K562 (cell line): ENCODE results near the gene TRIP10. TPM values are rescaled to one million over a fixed set of nuclear protein-coding genes. Genes with fewer than 3 reads are reported as not detected.

Source experiments
- DIDO1 ChIP-seq: fragments of 450-650 bp; IDR thresholded peaks from 2 replicates; pipeline ENCODE4 v1.6.1; 2016; ENCODE audit warnings: low read depth, missing biosample characterization, missing genetic modification characterization
- EGR1 ChIP-seq: fragments of 450-650 bp; conservative IDR thresholded peaks from 2 replicates; pipeline ENCODE4 v1.6.1; 2017; ENCODE audit warnings: mild to moderate bottlenecking
- FUS ChIP-seq: fragments of 200-400 bp; formaldehyde crosslinking; optimal IDR thresholded peaks from 2 replicates; pipeline ENCODE3; 2017; ENCODE audit warnings: low read depth, low read length
- PHB ChIP-seq: fragments of 250-450 bp; sonication (Bioruptor Pico); IDR thresholded peaks from 2 replicates; pipeline ENCODE4 v1.5.0; 2021
- PHF8 ChIP-seq: fragments of 200-600 bp; sonication (generic); IDR thresholded peaks from 2 replicates; pipeline ENCODE4 v1.6.1; 2012; ENCODE audit warnings: mixed run types, mild to moderate bottlenecking, inconsistent platforms, low read length, moderate library complexity, borderline replicate concordance
- RFX7 ChIP-seq: fragments of 250-450 bp; sonication (Bioruptor Pico); IDR thresholded peaks from 2 replicates; pipeline ENCODE4 v1.5.1; 2021; ENCODE audit warnings: mild to moderate bottlenecking
- SETDB1 ChIP-seq: IDR thresholded peaks from one replicate; pipeline ENCODE4 v1.6.1; 2012; ENCODE audit warnings: low read length, control low read depth, inconsistent platforms
- SOX6 ChIP-seq: fragments of 450-650 bp; IDR thresholded peaks from 2 replicates; pipeline ENCODE4 v1.6.1; 2014; ENCODE audit warnings: mild to moderate bottlenecking
- TAF1 ChIP-seq: IDR thresholded peaks from 2 replicates; pipeline ENCODE4 v1.6.1; 2011; ENCODE audit warnings: mild to moderate bottlenecking, low read length, moderate library complexity; ENCODE audit not compliant: insufficient read depth, control insufficient read depth, severe bottlenecking; ENCODE audit errors: extremely low read depth
- ZNF263 ChIP-seq: sonication (generic); formaldehyde crosslinking; IDR thresholded peaks from 2 replicates; pipeline ENCODE4 v1.8.0; 2022; ENCODE audit warnings: mild to moderate bottlenecking, missing genetic modification reagents, borderline replicate concordance
- ZNF77 ChIP-seq: fragments of 250-450 bp; sonication (Bioruptor Pico); IDR thresholded peaks from 2 replicates; pipeline ENCODE4 v1.5.0; 2020
- polyA plus RNA-seq, 8 experiments: library from polyadenylated mRNA; depleted of rRNA in 4 of 8; stranded (reverse) in 5 of 8; unstranded in 3 of 8; fragments of >200 nt; fragmentation: Nextera tagmentation in 2 of 8; fragmentation: Illumina TruSeq in 1 of 8; extraction: Ambion mirVana in 2 of 8; extraction: Trizol in 1 of 8; gene quantifications; 2 replicates each; pipeline versions ENCODE4 v1.2.1 to v1.2.3, GENCODE V29; 2011 to 2014; ENCODE audit warnings: inconsistent platforms in 1 of 8, missing spikeins in 1 of 8
- total RNA-seq, 7 experiments: library from RNA; depleted of rRNA in 6 of 7; stranded (reverse); fragments of >200 nt in 6 of 7; fragmentation: Illumina TruSeq in 2 of 7; extraction: Trizol in 2 of 7; gene quantifications; 2 replicates each; pipeline versions ENCODE4 v1.2.1 to v1.2.3, GENCODE V29; 2011 to 2021; ENCODE audit warnings: low replicate concordance in 1 of 7
- TF ChIP-seq, protein P1 (sequence below), 2 experiments: fragments of 450-650 bp in 1 of 2; sonication (generic) in 1 of 2; formaldehyde crosslinking in 1 of 2; IDR thresholded peaks; 2 replicates each; pipeline versions ENCODE4 v1.7.1 to v1.9.0; 2016 to 2022; ENCODE audit warnings: inconsistent platforms in 1 of 2, mild to moderate bottlenecking in 1 of 2, missing genetic modification reagents in 1 of 2
- TF ChIP-seq, protein P2 (sequence below): fragments of 450-650 bp; IDR thresholded peaks from 2 replicates; pipeline ENCODE4 v1.6.1; 2016; ENCODE audit warnings: antibody characterized with exemption
- TF ChIP-seq, protein P3 (sequence below): sonication (generic); formaldehyde crosslinking; IDR thresholded peaks from 2 replicates; pipeline ENCODE4 v1.5.0; 2020; ENCODE audit warnings: missing genetic modification reagents
- TF ChIP-seq, protein P4 (sequence below), 3 experiments: fragments of 200-800 bp in 1 of 3; sonication (Bioruptor generic) in 1 of 3; sonication (generic) in 1 of 3; formaldehyde crosslinking in 1 of 3; IDR thresholded peaks; 2 replicates each; pipeline versions ENCODE4 v1.6.1 to v1.8.0; 2016 to 2022; ENCODE audit warnings: mild to moderate bottlenecking in 2 of 3, missing compliant biosample characterization in 2 of 3, missing genetic modification characterization in 2 of 3, missing genetic modification reagents in 1 of 3

The TRIP10 gene
- total and polyA plus RNA-seq, 9 of the 15 experiments (the other 6 are each of a cell fraction or from before 2014, with no cell fraction given), result 1.2 to 66.8 (median 36.1) TPM

DNA sequence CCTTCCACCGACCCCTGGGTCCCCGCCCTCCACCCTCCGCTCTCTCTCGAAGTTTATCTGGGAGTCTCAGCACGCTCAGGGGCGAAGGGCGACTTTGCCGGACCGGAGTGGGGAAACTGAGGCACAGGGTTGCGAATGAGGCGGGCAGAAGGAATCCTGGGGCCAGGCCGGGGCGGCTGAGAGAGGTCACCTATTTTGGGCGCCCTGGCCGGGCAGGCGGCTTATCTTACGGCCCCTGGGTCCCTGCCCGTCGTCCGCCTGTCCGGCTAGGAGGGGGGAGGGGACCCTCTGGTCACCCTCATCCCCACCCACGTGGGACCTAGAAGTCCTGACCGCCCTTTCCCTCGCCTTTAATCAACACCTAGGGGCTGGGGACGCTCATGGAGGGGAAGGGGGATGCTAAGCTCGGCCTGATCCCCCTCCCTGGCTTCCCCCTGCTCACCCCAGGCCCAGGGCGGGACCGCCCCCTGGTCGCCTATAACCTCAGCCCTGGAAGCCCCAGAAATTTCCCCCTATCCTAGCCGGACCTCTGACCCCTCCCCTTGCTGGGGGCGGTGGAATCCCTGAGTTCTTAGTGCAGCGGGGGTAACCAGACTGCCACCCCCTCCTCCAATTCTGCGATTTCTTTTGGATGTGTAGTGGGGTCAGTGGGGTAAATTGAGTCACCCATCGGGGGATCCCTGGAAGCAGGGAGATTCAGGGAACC lies 556 bp downstream of the TRIP10 start (continued):
- TF ChIP-seq, protein P1, sequence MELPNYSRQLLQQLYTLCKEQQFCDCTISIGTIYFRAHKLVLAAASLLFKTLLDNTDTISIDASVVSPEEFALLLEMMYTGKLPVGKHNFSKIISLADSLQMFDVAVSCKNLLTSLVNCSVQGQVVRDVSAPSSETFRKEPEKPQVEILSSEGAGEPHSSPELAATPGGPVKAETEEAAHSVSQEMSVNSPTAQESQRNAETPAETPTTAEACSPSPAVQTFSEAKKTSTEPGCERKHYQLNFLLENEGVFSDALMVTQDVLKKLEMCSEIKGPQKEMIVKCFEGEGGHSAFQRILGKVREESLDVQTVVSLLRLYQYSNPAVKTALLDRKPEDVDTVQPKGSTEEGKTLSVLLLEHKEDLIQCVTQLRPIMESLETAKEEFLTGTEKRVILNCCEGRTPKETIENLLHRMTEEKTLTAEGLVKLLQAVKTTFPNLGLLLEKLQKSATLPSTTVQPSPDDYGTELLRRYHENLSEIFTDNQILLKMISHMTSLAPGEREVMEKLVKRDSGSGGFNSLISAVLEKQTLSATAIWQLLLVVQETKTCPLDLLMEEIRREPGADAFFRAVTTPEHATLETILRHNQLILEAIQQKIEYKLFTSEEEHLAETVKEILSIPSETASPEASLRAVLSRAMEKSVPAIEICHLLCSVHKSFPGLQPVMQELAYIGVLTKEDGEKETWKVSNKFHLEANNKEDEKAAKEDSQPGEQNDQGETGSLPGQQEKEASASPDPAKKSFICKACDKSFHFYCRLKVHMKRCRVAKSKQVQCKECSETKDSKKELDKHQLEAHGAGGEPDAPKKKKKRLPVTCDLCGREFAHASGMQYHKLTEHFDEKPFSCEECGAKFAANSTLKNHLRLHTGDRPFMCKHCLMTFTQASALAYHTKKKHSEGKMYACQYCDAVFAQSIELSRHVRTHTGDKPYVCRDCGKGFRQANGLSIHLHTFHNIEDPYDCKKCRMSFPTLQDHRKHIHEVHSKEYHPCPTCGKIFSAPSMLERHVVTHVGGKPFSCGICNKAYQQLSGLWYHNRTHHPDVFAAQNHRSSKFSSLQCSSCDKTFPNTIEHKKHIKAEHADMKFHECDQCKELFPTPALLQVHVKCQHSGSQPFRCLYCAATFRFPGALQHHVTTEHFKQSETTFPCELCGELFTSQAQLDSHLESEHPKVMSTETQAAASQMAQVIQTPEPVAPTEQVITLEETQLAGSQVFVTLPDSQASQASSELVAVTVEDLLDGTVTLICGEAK (IDR thresholded peaks at IDR 0.05), result no peak
- TF ChIP-seq, protein P1 (CRISPR knock-in tag; IDR thresholded peaks at IDR 0.05), result no peak
- TF ChIP-seq EGR1 (peak; percentile 52), DIDO1 (no peak), SETDB1 (no peak), SOX6 (no peak), TAF1 (no peak), PHB (no peak), ZNF263 (peak; percentile 94), RFX7 (CRISPR knock-in tag) (no peak), ZNF77 (CRISPR knock-in tag) (no peak), FUS (no peak), PHF8 (no peak)
- TF ChIP-seq, protein P2, sequence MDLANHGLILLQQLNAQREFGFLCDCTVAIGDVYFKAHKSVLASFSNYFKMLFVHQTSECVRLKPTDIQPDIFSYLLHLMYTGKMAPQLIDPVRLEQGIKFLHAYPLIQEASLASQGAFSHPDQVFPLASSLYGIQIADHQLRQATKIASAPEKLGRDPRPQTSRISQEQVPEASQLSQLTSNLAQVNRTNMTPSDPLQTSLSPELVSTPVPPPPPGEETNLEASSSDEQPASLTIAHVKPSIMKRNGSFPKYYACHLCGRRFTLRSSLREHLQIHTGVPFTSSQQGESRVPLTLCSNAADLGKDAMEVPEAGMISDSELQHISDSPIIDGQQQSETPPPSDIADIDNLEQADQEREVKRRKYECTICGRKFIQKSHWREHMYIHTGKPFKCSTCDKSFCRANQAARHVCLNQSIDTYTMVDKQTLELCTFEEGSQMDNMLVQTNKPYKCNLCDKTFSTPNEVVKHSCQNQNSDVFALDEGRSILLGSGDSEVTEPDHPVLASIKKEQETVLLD, result no peak; the same call in 1 of the 2 replicates
- TF ChIP-seq, protein P3, sequence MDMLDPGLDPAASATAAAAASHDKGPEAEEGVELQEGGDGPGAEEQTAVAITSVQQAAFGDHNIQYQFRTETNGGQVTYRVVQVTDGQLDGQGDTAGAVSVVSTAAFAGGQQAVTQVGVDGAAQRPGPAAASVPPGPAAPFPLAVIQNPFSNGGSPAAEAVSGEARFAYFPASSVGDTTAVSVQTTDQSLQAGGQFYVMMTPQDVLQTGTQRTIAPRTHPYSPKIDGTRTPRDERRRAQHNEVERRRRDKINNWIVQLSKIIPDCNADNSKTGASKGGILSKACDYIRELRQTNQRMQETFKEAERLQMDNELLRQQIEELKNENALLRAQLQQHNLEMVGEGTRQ, result peak; percentile 56
- TF ChIP-seq, protein P4, sequence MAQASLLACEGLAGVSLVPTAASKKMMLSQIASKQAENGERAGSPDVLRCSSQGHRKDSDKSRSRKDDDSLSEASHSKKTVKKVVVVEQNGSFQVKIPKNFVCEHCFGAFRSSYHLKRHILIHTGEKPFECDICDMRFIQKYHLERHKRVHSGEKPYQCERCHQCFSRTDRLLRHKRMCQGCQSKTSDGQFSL (CRISPR knock-in tag; IDR thresholded peaks at IDR 0.05), result no peak
- TF ChIP-seq, protein P4 (tag; IDR thresholded peaks at IDR 0.05), result no peak
